ENCODE measurements around the gene CHD2. TPM values are rescaled to one million over a fixed set of nuclear protein-coding genes. Genes with fewer than 3 reads are reported as not detected.

The CHD2 gene
- total RNA-seq, 1 experiment from 2014 or later, result 120 TPM

GRCh38 chr15:93052090-93052879, 152.2 kb downstream of the CHD2 start:
- Histone ChIP-seq H3K9me3 (ENCODE audit: insufficient read depth, low read depth) (no peaks in the 10 kb centered on the region), H3K4me3 (no peak overlapping the region), H3K27me3 (ENCODE audit: insufficient read depth, low read depth) (no peaks in the 10 kb centered on the region), H3K4me1 (replicated peaks; ENCODE audit: insufficient read depth) (no peaks in the 10 kb centered on the region), H3K4me2 (no peak overlapping the region), H3K36me3 (ENCODE audit: low read depth) (no peaks in the 10 kb centered on the region), H3K79me2 (ENCODE audit: low read depth) (no peaks in the 10 kb centered on the region), H3K9me2 (ENCODE audit: insufficient read depth) (no peaks in the 10 kb centered on the region), H3K27ac (no peak overlapping the region), H3F3A (ENCODE audit: insufficient read depth, low read depth) (no peaks in the 10 kb centered on the region), H2AFZ (no peak overlapping the region), H4K20me1 (ENCODE audit: insufficient read depth) (no peaks in the 10 kb centered on the region)
- POLR2A ChIA-PET (ENCODE audit: unreplicated experiment), result no interaction called here
- no peak for DNase-seq
- intact Hi-C loops (cut with micrococcal nuclease; ENCODE audit: unreplicated experiment), result no loop called here
- BruUV-seq (replicated peaks), result no TSS peak
- CTCF ChIA-PET, result no interaction called here
- TF ChIP-seq, protein P1, sequence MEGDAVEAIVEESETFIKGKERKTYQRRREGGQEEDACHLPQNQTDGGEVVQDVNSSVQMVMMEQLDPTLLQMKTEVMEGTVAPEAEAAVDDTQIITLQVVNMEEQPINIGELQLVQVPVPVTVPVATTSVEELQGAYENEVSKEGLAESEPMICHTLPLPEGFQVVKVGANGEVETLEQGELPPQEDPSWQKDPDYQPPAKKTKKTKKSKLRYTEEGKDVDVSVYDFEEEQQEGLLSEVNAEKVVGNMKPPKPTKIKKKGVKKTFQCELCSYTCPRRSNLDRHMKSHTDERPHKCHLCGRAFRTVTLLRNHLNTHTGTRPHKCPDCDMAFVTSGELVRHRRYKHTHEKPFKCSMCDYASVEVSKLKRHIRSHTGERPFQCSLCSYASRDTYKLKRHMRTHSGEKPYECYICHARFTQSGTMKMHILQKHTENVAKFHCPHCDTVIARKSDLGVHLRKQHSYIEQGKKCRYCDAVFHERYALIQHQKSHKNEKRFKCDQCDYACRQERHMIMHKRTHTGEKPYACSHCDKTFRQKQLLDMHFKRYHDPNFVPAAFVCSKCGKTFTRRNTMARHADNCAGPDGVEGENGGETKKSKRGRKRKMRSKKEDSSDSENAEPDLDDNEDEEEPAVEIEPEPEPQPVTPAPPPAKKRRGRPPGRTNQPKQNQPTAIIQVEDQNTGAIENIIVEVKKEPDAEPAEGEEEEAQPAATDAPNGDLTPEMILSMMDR (conservative IDR thresholded peaks at IDR 0.05), result no peak
- no peak for TF ChIP-seq EZH2 (IDR thresholded peaks at IDR 0.05; ENCODE audit: low read depth)

DNA sequence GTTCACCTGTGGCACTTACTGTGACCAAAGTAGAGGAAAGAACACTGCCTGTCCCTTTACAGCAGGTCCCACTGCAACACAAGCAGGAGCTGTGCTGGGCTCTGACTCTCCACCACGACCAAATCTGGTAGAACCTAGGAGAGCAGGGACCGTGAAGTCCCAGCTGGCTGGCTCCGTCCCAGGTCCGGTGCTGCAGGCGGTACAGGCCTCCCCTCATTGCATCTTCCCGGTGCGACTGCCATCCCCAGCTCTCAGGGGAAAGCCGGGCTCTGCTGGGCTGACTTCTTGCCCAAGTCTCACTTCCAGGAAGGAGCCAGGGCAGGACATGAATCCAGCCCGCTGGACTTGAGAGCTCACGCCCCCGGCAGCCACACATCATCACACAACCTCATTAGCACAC, 155.1 kb downstream of the CHD2 start:
- H3K4me1 ChIP-seq (replicated peaks; ENCODE audit: insufficient read depth), result no peaks in the 10 kb centered on the region
- no peak overlapping the region for H3K27ac ChIP-seq
- intact Hi-C loops (cut with micrococcal nuclease; ENCODE audit: unreplicated experiment), result no loop called here
- H3K4me3 ChIP-seq, result no peak overlapping the region
- H3K9me2 ChIP-seq (ENCODE audit: insufficient read depth), result no peaks in the 10 kb centered on the region
- no peaks in the 10 kb centered on the region for H3K36me3 ChIP-seq (ENCODE audit: low read depth)
- H3K9me3 ChIP-seq (ENCODE audit: insufficient read depth, low read depth), result no peaks in the 10 kb centered on the region
- H2AFZ ChIP-seq, result no peak overlapping the region
- BruUV-seq (replicated peaks), result no TSS peak
- POLR2A ChIA-PET (ENCODE audit: unreplicated experiment), result no interaction called here
- no peaks in the 10 kb centered on the region for H3F3A ChIP-seq (ENCODE audit: insufficient read depth, low read depth)
- no peaks in the 10 kb centered on the region for H3K27me3 ChIP-seq (ENCODE audit: insufficient read depth, low read depth)
- no peak overlapping the region for H3K4me2 ChIP-seq
- CTCF ChIA-PET, result no interaction called here
- no peak for TF ChIP-seq EZH2 (IDR thresholded peaks at IDR 0.05; ENCODE audit: low read depth)
- TF ChIP-seq, protein P1 (conservative IDR thresholded peaks at IDR 0.05), result no peak
- no peaks in the 10 kb centered on the region for H3K79me2 ChIP-seq (ENCODE audit: low read depth)
- H4K20me1 ChIP-seq (ENCODE audit: insufficient read depth), result no peaks in the 10 kb centered on the region
- no peak for DNase-seq

DNA sequence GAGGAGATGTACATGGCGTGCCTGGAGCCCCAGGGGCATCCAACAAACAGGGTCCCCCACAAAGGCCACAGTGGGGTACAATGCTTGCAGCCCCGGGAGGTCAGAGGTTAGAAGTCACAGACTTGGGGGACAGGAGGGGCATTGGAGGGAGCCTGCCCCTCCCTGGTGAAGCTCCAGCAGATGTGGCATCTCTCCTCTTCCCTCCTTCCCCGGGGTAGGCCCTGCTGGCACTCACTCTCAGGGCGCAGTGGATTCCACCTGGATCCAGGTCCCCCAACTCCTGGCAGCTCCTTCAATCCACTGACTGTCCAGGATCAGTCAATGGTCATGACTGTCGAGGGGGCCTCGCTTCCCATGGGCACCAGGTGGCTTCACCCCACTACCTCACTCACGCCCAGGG, 156.7 kb downstream of the CHD2 start:
- Histone ChIP-seq H2AFZ (no peak overlapping the region), H3K4me1 (replicated peaks; ENCODE audit: insufficient read depth) (peaks cover 11% of the 10 kb centered on the region), H3F3A (ENCODE audit: insufficient read depth, low read depth) (peaks cover 7% of the 10 kb centered on the region), H3K9me2 (ENCODE audit: insufficient read depth) (no peaks in the 10 kb centered on the region), H4K20me1 (ENCODE audit: insufficient read depth) (no peaks in the 10 kb centered on the region), H3K4me2 (no peak overlapping the region), H3K79me2 (ENCODE audit: low read depth) (no peaks in the 10 kb centered on the region), H3K36me3 (ENCODE audit: low read depth) (no peaks in the 10 kb centered on the region), H3K27ac (no peak overlapping the region), H3K27me3 (ENCODE audit: insufficient read depth, low read depth) (no peaks in the 10 kb centered on the region), H3K4me3 (no peak overlapping the region), H3K9me3 (ENCODE audit: insufficient read depth, low read depth) (no peaks in the 10 kb centered on the region)
- intact Hi-C loops (cut with micrococcal nuclease; ENCODE audit: unreplicated experiment), result no loop called here
- DNase-seq, result no peak
- TF ChIP-seq EZH2 (IDR thresholded peaks at IDR 0.05; ENCODE audit: low read depth), result no peak
- TF ChIP-seq, protein P1 (conservative IDR thresholded peaks at IDR 0.05), result no peak
- ChIA-PET POLR2A (ENCODE audit: unreplicated experiment) (no interaction called here), CTCF (no interaction called here)
- no TSS peak for BruUV-seq (replicated peaks)
